Activated CD4-positive, alpha-beta T cell treated with anti-CD3 and anti-CD28 coated beads, Interleukin-2, amount 50 U/mL, for 16 hours (primary cell): ENCODE data around the gene CALY.
"Not testable (repeated sequence)": the region's sequence is repeated elsewhere in the genome, so short reads cannot be mapped to it uniquely, and the experiment has no call there.

Experiments
- DNase-seq: peaks from one replicate; pipeline ENCODE4 v3.0.0-alpha.2; 2020

CALY gene

GRCh38 chr10:133327651-133328357 is 8.9 kb downstream of the CALY start:
- DNase-seq = no peak

GRCh38 chr10:133326745-133327650 is 9.7 kb downstream of the CALY start:
- no peak for DNase-seq

GRCh38 chr10:133326223-133326551 is 10.5 kb downstream of the CALY start:
- DNase-seq = no peak

- DNase-seq = no peak
These were observed 11.1 kb downstream of the CALY start for GRCh38 chr10:133325440-133326222.

- DNase-seq = no peak
These were observed 11.8 kb downstream of the CALY start for GRCh38 chr10:133324857-133325260.

GRCh38 chr10:133324198-133324792 is 12.4 kb downstream of the CALY start:
- DNase-seq = peak; percentile 39

- not testable (repeated sequence) for DNase-seq
These were observed 14.5 kb downstream of the CALY start for GRCh38 chr10:133322064-133322709.

GRCh38 chr10:133320852-133321422 is 15.8 kb downstream of the CALY start:
- DNase-seq = not testable (repeated sequence)

GRCh38 chr10:133318494-133319127 is 18.1 kb downstream of the CALY start:
- peak; percentile 73 for DNase-seq

GRCh38 chr10:133316732-133317131 is 20.0 kb downstream of the CALY start:
- no peak for DNase-seq

- no peak for DNase-seq
These were observed 20.4 kb downstream of the CALY start for GRCh38 chr10:133316266-133316665.

GRCh38 chr10:133315847-133316246 is 20.8 kb downstream of the CALY start:
- DNase-seq = peak; percentile 25

- DNase-seq = no peak
These were observed 21.8 kb downstream of the CALY start for GRCh38 chr10:133314911-133315310.

- no peak for DNase-seq
These were observed 23.5 kb downstream of the CALY start for GRCh38 chr10:133313192-133313591.

- no peak for DNase-seq
These were observed 23.9 kb downstream of the CALY start for GRCh38 chr10:133312769-133313145.

- no peak for DNase-seq
These were observed 24.5 kb downstream of the CALY start for GRCh38 chr10:133312016-133312768.

- no peak for DNase-seq
These were observed 25.1 kb downstream of the CALY start for GRCh38 chr10:133311570-133311969.

GRCh38 chr10:133310789-133311188 is 25.9 kb downstream of the CALY start:
- no peak for DNase-seq

- DNase-seq = no peak
These were observed 26.3 kb downstream of the CALY start for GRCh38 chr10:133310399-133310755.

- no peak for DNase-seq
These were observed 26.8 kb downstream of the CALY start for GRCh38 chr10:133309720-133310398.
